Sigmoid colon (tissue), 7 donors: Measurements from ENCODE around the gene INF2. TPM values are rescaled to one million over a fixed set of nuclear protein-coding genes. Genes with fewer than 3 reads are reported as not detected.

Experiments
- DNase-seq: peaks from one replicate; pipeline ENCODE4 v3.0.0-alpha.2; 2019
- H3K27ac ChIP-seq, 4 donors: fragments of 200-600 bp; sonication (generic); one replicate each; pipeline ENCODE4 v1.5.1; 2016 to 2019; ENCODE audit warnings: mild to moderate bottlenecking in 1 of 4
- H3K27me3 ChIP-seq, 3 donors: fragments of 200-600 bp; sonication (generic); one replicate each; pipeline ENCODE4 v1.5.1; 2019; ENCODE audit warnings: mild to moderate bottlenecking in 1 of 3
- H3K36me3 ChIP-seq, 4 donors: fragments of 200-600 bp; sonication (generic); one replicate each; pipeline ENCODE4 v1.5.1; 2016 to 2019
- H3K4me1 ChIP-seq, 4 donors: fragments of 200-600 bp; sonication (generic); one replicate each; pipeline ENCODE4 v1.5.1; 2017 to 2019
- H3K4me3 ChIP-seq, 4 donors: fragments of 200-600 bp; sonication (generic); one replicate each; pipeline ENCODE4 v1.5.1; 2017 to 2019; ENCODE audit warnings: mild to moderate bottlenecking in 2 of 4, moderate library complexity in 1 of 4
- H3K9me3 ChIP-seq, 4 donors: fragments of 200-600 bp in 3 of 4; sonication (generic) in 3 of 4; one replicate each; pipeline versions ENCODE4 v1.5.1 to v1.6.1; 2013 to 2019
- EP300 ChIP-seq, 4 donors: sonication (generic); formaldehyde crosslinking; IDR thresholded peaks; one replicate each; pipeline ENCODE4 v1.6.1; 2017; ENCODE audit warnings: antibody characterized with exemption in 4 of 4
- POLR2A ChIP-seq, 2 donors: fragments of 450-650 bp; IDR thresholded peaks; one replicate each; pipeline ENCODE4 v1.6.1; 2016; ENCODE audit warnings: antibody characterized with exemption in 2 of 2, mild to moderate bottlenecking in 2 of 2, moderate library complexity in 2 of 2
- POLR2AphosphoS5 ChIP-seq, 4 donors: sonication (generic); formaldehyde crosslinking; IDR thresholded peaks; one replicate each; pipeline ENCODE4 v1.6.1; 2017; ENCODE audit warnings: antibody characterized with exemption in 4 of 4
- WGBS, 2 donors: extraction: QIAGEN DNeasy Blood & Tissue Kit; methylation state at CpG; one replicate each; pipeline ENCODE4 v1.1.7; 2013; 5-methylcytosine and 5-hydroxymethylcytosine counted together
- intact Hi-C: fragments of 100-400 bp; cut with DNase I; formaldehyde crosslinking; loops from one replicate; pipeline ENCODE4 v1.15.1; 2023
- polyA plus RNA-seq, 3 donors: library from polyadenylated mRNA; stranded (reverse); fragments of 200-250 nt; gene quantifications; one replicate each; pipeline ENCODE4 v1.2.3, GENCODE V29; 2013
- small RNA-seq, 3 donors: library from RNA; depleted of rRNA; stranded (forward); fragments of <200 nt; gene quantifications; one replicate each; pipeline ENCODE3, GENCODE V24; 2016
- total RNA-seq, 4 donors: library from RNA; depleted of rRNA; stranded (reverse); fragments of >200 nt; gene quantifications; one replicate each; pipeline ENCODE4 v1.1.0, GENCODE V29; 2016
- TF ChIP-seq, protein P1 (sequence below), 4 experiments: fragments of 450-650 bp in 3 of 4; fragments of 200-600 bp in 1 of 4; IDR thresholded peaks; one replicate each; pipeline ENCODE4 v1.5.1; 2016 to 2019; ENCODE audit warnings: antibody characterized with exemption in 4 of 4, mild to moderate bottlenecking in 3 of 4, moderate library complexity in 2 of 4
- donor health status: healthy with polysubstance abuse.
- donor health status: Bipolar disorder and iron deficiency.
- donor health status: healthy.

Gene INF2
- total and polyA plus RNA-seq, 7 donors: 26.3 to 169 (median 67.0) TPM

DNA sequence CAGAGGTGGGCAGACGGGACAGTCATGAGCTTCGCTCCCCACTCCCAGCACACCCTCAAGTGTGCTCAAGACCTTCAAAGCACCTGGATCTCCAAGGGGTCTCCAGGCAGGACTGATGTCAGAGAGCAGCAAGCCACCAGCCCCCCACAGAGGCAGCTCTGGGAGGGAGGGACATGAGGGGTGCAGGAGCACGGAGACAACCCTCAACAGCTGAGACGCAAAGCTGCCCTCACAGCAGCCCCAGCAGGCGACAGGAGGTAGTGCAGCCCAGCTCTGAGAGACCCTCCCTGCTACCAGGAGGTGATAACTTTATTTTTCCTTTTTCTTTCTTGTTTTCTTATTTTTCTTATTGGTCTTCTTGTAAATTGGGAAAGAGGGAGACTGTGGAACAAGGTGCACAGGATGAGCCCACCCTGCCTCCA is 81.4 kb downstream of the INF2 start:
- Histone ChIP-seq H3K36me3 (peaks cover 4 to 57% (median 37%) of the 10 kb centered on the region in 4 donors), H3K4me1 (peaks cover 0 to 10% (median 9%) of the 10 kb centered on the region in 4 donors), H3K27ac (no peak overlapping the region), H3K9me3 (no peaks in the 10 kb centered on the region), H3K4me3 (no peak overlapping the region), H3K27me3 (no peaks in the 10 kb centered on the region)
- TF ChIP-seq, protein P1, sequence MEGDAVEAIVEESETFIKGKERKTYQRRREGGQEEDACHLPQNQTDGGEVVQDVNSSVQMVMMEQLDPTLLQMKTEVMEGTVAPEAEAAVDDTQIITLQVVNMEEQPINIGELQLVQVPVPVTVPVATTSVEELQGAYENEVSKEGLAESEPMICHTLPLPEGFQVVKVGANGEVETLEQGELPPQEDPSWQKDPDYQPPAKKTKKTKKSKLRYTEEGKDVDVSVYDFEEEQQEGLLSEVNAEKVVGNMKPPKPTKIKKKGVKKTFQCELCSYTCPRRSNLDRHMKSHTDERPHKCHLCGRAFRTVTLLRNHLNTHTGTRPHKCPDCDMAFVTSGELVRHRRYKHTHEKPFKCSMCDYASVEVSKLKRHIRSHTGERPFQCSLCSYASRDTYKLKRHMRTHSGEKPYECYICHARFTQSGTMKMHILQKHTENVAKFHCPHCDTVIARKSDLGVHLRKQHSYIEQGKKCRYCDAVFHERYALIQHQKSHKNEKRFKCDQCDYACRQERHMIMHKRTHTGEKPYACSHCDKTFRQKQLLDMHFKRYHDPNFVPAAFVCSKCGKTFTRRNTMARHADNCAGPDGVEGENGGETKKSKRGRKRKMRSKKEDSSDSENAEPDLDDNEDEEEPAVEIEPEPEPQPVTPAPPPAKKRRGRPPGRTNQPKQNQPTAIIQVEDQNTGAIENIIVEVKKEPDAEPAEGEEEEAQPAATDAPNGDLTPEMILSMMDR (IDR thresholded peaks at IDR 0.05): peak in 2 of 4 experiments; percentile 25 to 30
- no peak for TF ChIP-seq EP300 (IDR thresholded peaks at IDR 0.05)
- 93 to 96% methylated on average over 5 of the region's 5 CpGs for WGBS, 2 donors
- no peak for DNase-seq
- intact Hi-C loops: no loop called here

DNA sequence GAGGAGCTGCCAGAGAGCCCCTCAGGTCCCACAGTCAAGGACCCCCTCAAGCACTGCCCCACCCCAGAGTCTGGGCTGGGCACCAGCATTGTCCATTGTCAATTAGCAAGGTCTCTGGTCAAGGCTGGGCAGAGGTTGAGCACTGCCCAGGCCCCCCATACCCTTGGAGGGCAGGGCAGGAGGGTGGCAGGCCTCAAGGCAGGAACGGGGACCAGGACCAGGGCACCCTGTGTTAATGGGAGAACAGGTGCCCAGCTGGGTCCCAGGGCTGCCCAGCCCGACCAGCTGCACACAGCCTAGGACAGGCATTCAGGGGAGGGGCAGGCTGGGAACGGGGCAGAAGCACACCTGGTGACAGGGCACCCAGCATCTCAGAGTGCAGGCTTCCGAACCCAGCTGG is 82.0 kb downstream of the INF2 start:
- Histone ChIP-seq H3K9me3 (no peaks in the 10 kb centered on the region), H3K4me3 (no peak overlapping the region), H3K4me1 (peaks cover 0 to 10% (median 9%) of the 10 kb centered on the region in 4 donors), H3K27ac (no peak overlapping the region), H3K36me3 (peaks cover 6 to 60% (median 37%) of the 10 kb centered on the region in 4 donors), H3K27me3 (no peaks in the 10 kb centered on the region)
- 97 to 98% methylated on average over 4 of the region's 4 CpGs for WGBS, 2 donors
- intact Hi-C loops: no loop called here
- TF ChIP-seq POLR2AphosphoS5 (IDR thresholded peaks at IDR 0.05): no peak
- no peak for TF ChIP-seq POLR2A (IDR thresholded peaks at IDR 0.05)
- no peak for TF ChIP-seq EP300 (IDR thresholded peaks at IDR 0.05)
- TF ChIP-seq, protein P1 (IDR thresholded peaks at IDR 0.05): no peak
- no peak for DNase-seq

Small RNAs within 50 kb of the gene (small RNA-seq; reads per million reads assigned to genes)
- 0 reads per million in 3 donors for gene MIR4710

Other genes starting within 250 kb of the INF2 start
- gene C14orf180, start 109.9 kb upstream of the INF2 start, total RNA-seq: 1 to 10 TPM in 1 of 4 donors, under 1 TPM in 2, not detected in 1; 0.16 to 5.0 (median 0.55) TPM
- gene C14orf180, start 109.9 kb upstream of the INF2 start, polyA plus RNA-seq: 1 to 10 TPM in 1 of 3 donors, under 1 TPM in 2; 0.46 to 1.6 (median 0.60) TPM
- 1 to 10 TPM; 1.4 to 5.4 (median 2.8) TPM for gene TMEM179, start 84.8 kb upstream of the INF2 start, total RNA-seq
- 1 to 10 TPM in 1 of 3 donors, not detected in 2; 4.2 TPM for gene TMEM179, start 84.8 kb upstream of the INF2 start, polyA plus RNA-seq
- 10 to 100 TPM in 1 of 4 donors, 1 to 10 TPM in 3; 2.0 to 10.2 (median 7.3) TPM for gene ADSS1, start 34.6 kb downstream of the INF2 start, total RNA-seq
- gene ADSS1, start 34.6 kb downstream of the INF2 start, polyA plus RNA-seq: 1 to 10 TPM; 3.5 to 6.6 (median 4.1) TPM
- 100 to 1,000 TPM; 235 to 512 (median 367) TPM for gene SIVA1, start 63.5 kb downstream of the INF2 start, total RNA-seq
- gene SIVA1, start 63.5 kb downstream of the INF2 start, polyA plus RNA-seq: 100 to 1,000 TPM; 124 to 227 (median 200) TPM
- 100 to 1,000 TPM; 109 to 180 (median 126) TPM for gene AKT1, start 106.1 kb downstream of the INF2 start, total RNA-seq
- 100 to 1,000 TPM in 2 of 3 donors, 10 to 100 TPM in 1; 86.2 to 116 (median 102) TPM for gene AKT1, start 106.1 kb downstream of the INF2 start, polyA plus RNA-seq
- gene ZBTB42, start 111.5 kb downstream of the INF2 start, total RNA-seq: 1 to 10 TPM; 1.5 to 5.3 (median 3.5) TPM
- 1 to 10 TPM; 4.2 to 5.5 (median 4.6) TPM for gene ZBTB42, start 111.5 kb downstream of the INF2 start, polyA plus RNA-seq
- 10 to 100 TPM in 2 of 4 donors, 1 to 10 TPM in 2; 5.4 to 16.1 (median 11.4) TPM for gene CEP170B, start 175.7 kb downstream of the INF2 start, total RNA-seq
- 10 to 100 TPM; 12.6 to 60.0 (median 22.4) TPM for gene CEP170B, start 175.7 kb downstream of the INF2 start, polyA plus RNA-seq
- 1 to 10 TPM in 1 of 4 donors, under 1 TPM in 3; 0.28 to 1.5 (median 0.60) TPM for gene PLD4, start 235.3 kb downstream of the INF2 start, total RNA-seq
- gene PLD4, start 235.3 kb downstream of the INF2 start, polyA plus RNA-seq: 1 to 10 TPM in 1 of 3 donors, not detected in 2; 7.1 TPM